Natural killer cell treated with Interleukin-12 subunit alpha and Interleukin-12 subunit beta and Interleukin-15 and Interleukin-18, amount 100 ng/mL, for 72 hours (primary cell): ENCODE data around the gene TLL2. TPM values are rescaled to one million over a fixed set of nuclear protein-coding genes. Genes with fewer than 3 reads are reported as not detected.

ENCODE experiments used
- ATAC-seq, 2 donors: fragments of 150-1000 bp; cut with Tn5 transposase in 1 of 2; sonication (Bioruptor Pico), chemical (Tn5 transposase) in 1 of 2; 2 replicates each; pipeline ENCODE4 v1.10.0; 2021
- DNase-seq: peaks from one replicate; pipeline ENCODE4 v3.0.0; 2022; ENCODE audit warnings: low spot score
- H3K27ac Mint-ChIP-seq, 2 donors: 1 replicate in 1 of 2; 2 replicates in 1 of 2; pipeline ENCODE4 v1.8.0; 2022; ENCODE audit warnings: mixed read lengths in 2 of 2, mild to moderate bottlenecking in 1 of 2, moderate library complexity in 1 of 2
- H3K27me3 Mint-ChIP-seq, 2 donors: 1 replicate in 1 of 2; 2 replicates in 1 of 2; pipeline ENCODE4 v1.8.0; 2022; ENCODE audit warnings: mixed read lengths in 2 of 2
- H3K36me3 Mint-ChIP-seq: one replicate; pipeline ENCODE4 v1.8.0; 2022; ENCODE audit warnings: mixed read lengths
- H3K4me1 Mint-ChIP-seq, 2 donors: 1 replicate in 1 of 2; 2 replicates in 1 of 2; pipeline ENCODE4 v1.8.0; 2022; ENCODE audit warnings: low read depth in 2 of 2, mixed read lengths in 2 of 2, mild to moderate bottlenecking in 1 of 2
- H3K4me3 Mint-ChIP-seq: one replicate; pipeline ENCODE4 v1.8.0; 2022; ENCODE audit warnings: mixed read lengths
- H3K9me3 Mint-ChIP-seq: 2 replicates; pipeline ENCODE4 v1.8.0; 2022; ENCODE audit warnings: mixed read lengths
- total RNA-seq, 2 donors: library from RNA; stranded (reverse); gene quantifications; one replicate each; pipeline ENCODE4 v1.2.3, GENCODE V29; 2022

The TLL2 gene
- total RNA-seq, 2 donors from 2014 or later: 0.57 to 2.8 TPM

DNA sequence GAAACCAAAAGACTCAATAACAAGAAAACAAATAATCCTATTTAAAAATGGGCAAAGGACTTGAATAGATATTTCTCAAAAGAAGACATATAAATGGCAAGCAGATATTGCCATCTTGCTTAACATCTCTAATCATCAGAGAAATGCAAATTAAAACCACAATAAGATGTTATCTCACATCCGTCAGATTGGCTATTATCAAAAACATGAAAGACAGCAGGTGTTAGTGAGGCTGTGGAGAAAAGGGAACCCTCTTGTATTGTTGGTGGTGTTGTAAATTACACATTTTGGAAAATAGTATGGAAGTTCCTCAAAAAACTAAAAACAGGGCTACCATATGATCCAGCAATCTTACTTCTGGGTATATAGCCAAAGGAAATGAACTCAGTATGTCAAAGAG, 180.6 kb downstream of the TLL2 start:
- no peaks in the 10 kb centered on the region for H3K36me3 Mint-ChIP-seq
- ATAC-seq (no peak), DNase-seq (no peak)
- no peak overlapping the region for H3K27ac Mint-ChIP-seq
- no peaks in the 10 kb centered on the region for H3K9me3 Mint-ChIP-seq
- no peaks in the 10 kb centered on the region for H3K4me1 Mint-ChIP-seq
- no peak overlapping the region for H3K4me3 Mint-ChIP-seq
- peaks cover 33% of the 10 kb centered on the region in 2 donors for H3K27me3 Mint-ChIP-seq

DNA sequence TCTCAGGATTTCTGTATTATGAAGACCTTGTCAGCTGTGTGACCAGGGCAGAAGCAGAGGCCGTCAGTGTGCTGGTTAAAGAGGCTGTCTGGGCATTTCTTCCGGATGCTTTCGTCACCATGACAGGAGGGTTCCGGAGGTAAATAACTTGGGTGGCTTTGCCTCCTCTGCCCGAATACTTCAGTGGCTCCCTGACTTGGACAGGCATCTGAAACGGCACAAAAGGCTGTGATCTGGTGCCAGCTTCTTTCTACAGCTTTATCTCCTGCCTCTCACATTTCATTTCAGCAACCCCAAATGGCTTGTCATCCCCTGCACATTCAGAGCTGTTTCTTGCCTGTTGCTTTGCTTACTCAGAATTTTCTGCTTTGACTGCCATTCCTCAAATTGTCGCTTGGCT, 186.3 kb downstream of the TLL2 start:
- DNase-seq (no peak), ATAC-seq (no peak)
- no peaks in the 10 kb centered on the region for H3K4me1 Mint-ChIP-seq
- H3K4me3 Mint-ChIP-seq: no peak overlapping the region
- H3K9me3 Mint-ChIP-seq: no peaks in the 10 kb centered on the region
- no peaks in the 10 kb centered on the region for H3K36me3 Mint-ChIP-seq
- H3K27me3 Mint-ChIP-seq: peaks cover 16 to 39% of the 10 kb centered on the region in 2 donors
- no peak overlapping the region for H3K27ac Mint-ChIP-seq

DNA sequence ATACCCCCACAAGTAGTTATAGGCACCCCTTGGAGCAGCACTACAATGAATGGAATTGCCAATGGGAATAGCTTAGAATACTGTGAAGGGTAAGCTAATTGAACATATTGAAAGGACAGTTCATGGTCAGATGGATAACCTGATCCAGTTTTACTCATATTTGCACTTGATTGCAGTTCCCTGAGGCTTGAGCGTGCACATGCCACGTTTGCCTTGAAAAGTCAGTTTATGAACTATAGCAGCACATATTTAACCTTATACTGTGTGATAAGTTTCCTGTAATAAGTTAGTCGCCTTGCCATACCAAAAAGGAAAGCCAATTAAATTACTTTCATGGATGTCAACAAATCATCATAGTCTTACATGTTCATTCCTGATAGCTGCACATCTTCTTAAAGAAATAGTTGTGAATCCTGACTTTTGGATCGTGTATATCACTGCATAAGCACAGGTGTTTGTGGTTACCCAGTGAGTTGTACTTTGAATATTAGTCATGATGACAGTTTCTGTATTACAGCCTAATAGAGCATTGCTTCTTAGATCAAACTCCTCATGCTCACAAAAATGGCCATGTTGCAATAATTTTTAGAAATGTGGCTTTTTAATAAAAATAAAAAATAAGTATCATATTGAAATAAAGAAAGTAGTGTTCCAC, 187.9 kb downstream of the TLL2 start:
- H3K4me1 Mint-ChIP-seq: no peaks in the 10 kb centered on the region
- DNase-seq (no peak), ATAC-seq (peak in 1 of 2 donors; percentile 57)
- H3K27ac Mint-ChIP-seq: no peak overlapping the region
- no peak overlapping the region for H3K4me3 Mint-ChIP-seq
- no peaks in the 10 kb centered on the region for H3K36me3 Mint-ChIP-seq
- H3K27me3 Mint-ChIP-seq: peaks cover 20 to 32% of the 10 kb centered on the region in 2 donors
- H3K9me3 Mint-ChIP-seq: no peaks in the 10 kb centered on the region

DNA sequence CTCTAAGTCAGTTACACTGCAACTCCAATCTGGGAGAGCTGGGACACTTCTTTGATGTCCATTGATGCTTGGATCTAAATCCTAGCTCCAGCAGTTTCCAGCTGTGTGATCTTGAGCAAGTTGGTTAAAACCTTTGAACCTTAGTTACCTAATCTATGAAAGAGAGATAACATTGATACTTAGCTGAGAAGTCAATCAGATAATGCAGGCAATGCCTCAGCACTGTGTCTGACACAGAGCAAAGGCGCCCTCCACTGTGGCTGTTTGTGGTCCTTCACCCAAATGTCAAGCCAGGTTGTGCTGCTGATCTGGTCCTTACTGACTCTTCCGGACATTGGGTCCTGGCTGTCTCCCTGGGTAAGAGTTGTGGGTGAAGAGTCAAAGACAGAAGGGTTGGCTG, 189.3 kb downstream of the TLL2 start:
- Mint-ChIP-seq H3K36me3 (no peaks in the 10 kb centered on the region), H3K27me3 (peaks cover 28 to 32% of the 10 kb centered on the region in 2 donors), H3K4me3 (no peak overlapping the region), H3K4me1 (no peaks in the 10 kb centered on the region), H3K9me3 (no peaks in the 10 kb centered on the region), H3K27ac (no peak overlapping the region)
- DNase-seq: no peak
- ATAC-seq: no peak

DNA sequence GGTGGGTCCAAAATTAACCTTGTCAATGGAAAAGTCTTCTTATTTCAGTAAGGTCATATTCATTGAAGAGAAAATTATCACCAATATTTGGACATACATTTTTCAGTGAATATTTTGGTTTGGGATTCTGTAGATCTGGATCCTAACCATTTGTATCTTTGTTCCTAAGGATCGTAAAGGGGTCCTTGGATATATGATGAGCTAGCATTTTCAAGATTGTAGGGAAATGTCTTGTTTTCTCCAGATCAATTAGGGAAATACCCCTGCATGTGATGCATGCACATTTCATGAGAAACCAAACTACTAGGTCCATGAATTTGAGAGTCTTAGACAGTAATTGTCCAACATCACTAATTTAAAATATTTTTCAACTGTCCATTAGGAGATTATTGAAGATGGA, 191.5 kb downstream of the TLL2 start:
- Mint-ChIP-seq H3K4me3 (no peak overlapping the region), H3K9me3 (no peaks in the 10 kb centered on the region), H3K27ac (no peak overlapping the region), H3K27me3 (peaks cover 17 to 21% of the 10 kb centered on the region in 2 donors), H3K36me3 (no peaks in the 10 kb centered on the region), H3K4me1 (no peaks in the 10 kb centered on the region)
- DNase-seq: no peak
- no peak for ATAC-seq

DNA sequence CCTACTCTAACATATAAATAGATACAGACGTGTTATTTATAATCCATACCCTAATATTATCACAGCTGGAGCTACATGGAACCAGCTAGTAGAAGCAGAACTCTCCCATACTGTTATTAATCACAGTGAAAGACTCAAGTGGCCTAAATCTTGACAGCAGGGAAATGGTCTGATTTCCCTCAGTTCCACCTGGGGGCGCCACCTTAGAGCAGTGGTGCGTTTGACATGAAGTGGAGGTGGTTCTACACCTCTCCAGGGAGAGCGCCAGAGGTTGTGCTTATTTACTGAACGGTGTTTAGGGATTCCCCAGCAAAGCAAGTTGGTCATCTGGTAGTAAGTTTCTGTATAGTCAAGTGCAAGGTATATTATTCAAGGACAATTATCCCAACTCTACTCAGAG, 191.9 kb downstream of the TLL2 start:
- DNase-seq: no peak
- H3K27ac Mint-ChIP-seq: no peak overlapping the region

DNA sequence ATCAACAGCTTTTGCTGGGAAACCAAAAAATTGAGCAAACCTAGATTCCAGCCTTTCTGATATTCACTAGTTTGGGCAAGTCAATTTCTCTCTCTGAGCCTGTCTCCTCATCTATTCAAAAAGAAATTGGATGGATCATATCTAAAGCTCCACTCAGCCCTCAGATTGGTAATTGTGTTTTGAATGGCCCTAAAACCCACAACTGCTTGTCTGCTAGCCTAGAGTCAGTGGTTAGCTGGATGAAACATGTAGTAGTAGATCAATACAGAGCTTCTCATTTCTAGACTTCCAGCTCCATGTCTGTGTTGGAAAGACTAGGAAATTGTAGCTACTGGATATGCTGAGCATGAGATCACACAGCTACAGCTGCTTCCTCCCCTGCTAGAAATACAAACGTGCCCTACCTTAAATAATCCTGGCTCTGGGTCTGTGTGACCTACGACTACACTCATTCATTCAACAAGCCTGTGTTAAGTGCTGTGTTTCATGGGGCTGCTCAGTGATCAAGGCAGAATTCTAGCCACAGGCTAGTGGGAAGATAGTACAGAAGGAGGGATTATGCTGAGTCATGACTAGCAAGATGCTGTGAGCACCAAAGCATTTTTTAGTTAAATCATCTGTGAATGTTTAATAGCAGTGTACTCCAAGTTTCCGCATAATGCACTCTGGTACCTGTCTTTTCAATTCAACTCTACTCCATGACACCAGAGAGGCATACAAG, 193.8 kb downstream of the TLL2 start:
- H3K4me1 Mint-ChIP-seq: no peaks in the 10 kb centered on the region
- DNase-seq: no peak
- H3K36me3 Mint-ChIP-seq: no peaks in the 10 kb centered on the region
- no peak overlapping the region for H3K27ac Mint-ChIP-seq
- no peak overlapping the region for H3K4me3 Mint-ChIP-seq
- H3K27me3 Mint-ChIP-seq: peaks cover 24 to 32% of the 10 kb centered on the region in 2 donors
- no peak for ATAC-seq
- H3K9me3 Mint-ChIP-seq: no peaks in the 10 kb centered on the region

More for the DNA sequence above, 191.9 kb downstream of the TLL2 start:
- peaks cover 17 to 21% of the 10 kb centered on the region in 2 donors for H3K27me3 Mint-ChIP-seq
- H3K36me3 Mint-ChIP-seq: no peaks in the 10 kb centered on the region
- no peak overlapping the region for H3K4me3 Mint-ChIP-seq
- no peaks in the 10 kb centered on the region for H3K4me1 Mint-ChIP-seq
- no peak for ATAC-seq
- no peaks in the 10 kb centered on the region for H3K9me3 Mint-ChIP-seq

DNA sequence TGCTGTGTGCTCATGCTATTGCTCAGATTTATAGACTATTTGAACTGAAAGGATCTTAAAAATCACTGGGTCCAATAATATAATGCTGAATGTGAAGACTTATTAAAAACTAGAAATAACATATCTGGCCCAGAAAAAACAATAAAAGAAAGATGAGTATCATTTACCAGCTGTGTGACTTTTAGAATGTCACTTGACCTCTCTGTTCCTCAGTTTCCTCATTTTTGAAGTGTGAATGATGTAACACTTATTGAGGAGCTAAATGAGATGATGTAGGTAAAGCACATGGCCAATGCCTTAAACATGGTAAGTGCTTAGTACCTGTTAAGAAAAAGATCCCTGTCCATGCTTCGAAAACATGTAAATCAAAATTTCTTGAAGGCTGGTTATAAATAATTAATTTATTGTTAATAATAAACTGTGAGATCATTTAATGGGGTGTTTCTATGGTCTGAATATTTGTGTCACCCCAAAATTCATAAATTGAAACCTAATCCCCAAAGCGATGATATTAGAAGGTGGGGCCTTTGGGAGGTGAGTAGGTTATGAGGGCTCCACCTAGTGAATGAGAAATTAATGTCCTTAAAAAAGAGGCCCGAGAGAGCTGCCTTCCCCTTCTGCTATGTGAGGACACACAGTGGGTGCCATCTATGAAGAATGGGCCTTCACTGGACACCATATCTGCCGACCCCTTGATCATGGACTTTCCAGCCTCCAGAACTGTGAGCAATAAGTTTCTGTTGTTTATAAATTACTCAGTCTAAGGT, 196.5 kb downstream of the TLL2 start:
- Mint-ChIP-seq H3K9me3 (no peaks in the 10 kb centered on the region), H3K4me1 (no peaks in the 10 kb centered on the region), H3K36me3 (no peaks in the 10 kb centered on the region), H3K4me3 (no peak overlapping the region), H3K27ac (no peak overlapping the region), H3K27me3 (peaks cover 14 to 32% of the 10 kb centered on the region in 2 donors)
- DNase-seq (no peak), ATAC-seq (no peak)

Other genes starting within 250 kb of the TLL2 start
- 1 to 10 TPM in 1 of 2 donors, not detected in 1; 1.0 TPM for gene BLNK, start 242.4 kb downstream of the TLL2 start, total RNA-seq
- not detected for gene DNTT, start 209.5 kb downstream of the TLL2 start, total RNA-seq
- not detected for gene OPALIN, start 154.9 kb downstream of the TLL2 start, total RNA-seq
- 100 to 1,000 TPM in 1 of 2 donors, 10 to 100 TPM in 1; 73.0 to 104 TPM for gene TM9SF3, start 73.1 kb upstream of the TLL2 start, total RNA-seq
- 100 to 1,000 TPM; 147 to 383 TPM for gene PIK3AP1, start 206.6 kb upstream of the TLL2 start, total RNA-seq